B cell (primary cell): ENCODE data around the gene CAPN11. TPM values are rescaled to one million over a fixed set of nuclear protein-coding genes. Genes with fewer than 3 reads are reported as not detected.

Experiments used
- ATAC-seq: fragments of 200-7000 bp; cut with Tn5 transposase; one replicate; pipeline ENCODE4 v1.10.0; 2021; ENCODE audit warnings: low read depth, mild to moderate bottlenecking, moderate number of reproducible peaks, moderate library complexity
- CTCF ChIA-PET: fragments of 350-600 bp; sonication (Branson Sonifier 250); formaldehyde crosslinking; loops from one replicate; lab custom pipeline; 2021; ENCODE audit warnings: antibody characterized with exemption, inconsistent platforms; lab: Charles Lee
- POLR2A ChIA-PET: fragments of 350-600 bp; sonication (Branson Sonifier 250); formaldehyde crosslinking; loops from one replicate; lab custom pipeline; 2021; ENCODE audit warnings: antibody characterized with exemption; lab: Charles Lee
- DNase-seq: peaks from one replicate; pipeline ENCODE4 v3.0.0; 2013
- H2AFZ ChIP-seq: 2 replicates; pipeline ENCODE4 v1.6.1; 2012; ENCODE audit warnings: mild to moderate bottlenecking, low read depth, low read length; ENCODE audit not compliant: insufficient read depth, poor library complexity, severe bottlenecking
- H3K27ac ChIP-seq, 2 donors: 1 replicate in 1 of 2; 2 replicates in 1 of 2; pipeline ENCODE4 v1.5.1; 2012 to 2013; ENCODE audit warnings: low read length in 2 of 2, mild to moderate bottlenecking in 2 of 2, moderate library complexity in 1 of 2
- H3K27me3 ChIP-seq, 4 experiments: fragments of 200-600 bp in 1 of 4; sonication (generic) in 1 of 4; replicated peaks in 1 of 4; 1 replicate in 2 of 4; 2 replicates in 2 of 4; pipeline versions ENCODE4 v1.6.1 to v1.7.0; 2013 to 2016; ENCODE audit warnings: low read length in 3 of 4, mild to moderate bottlenecking in 2 of 4, mixed read lengths in 1 of 4, moderate library complexity in 1 of 4; ENCODE audit not compliant: insufficient read depth in 4 of 4, control insufficient read depth in 3 of 4; ENCODE audit errors: control extremely low read depth in 1 of 4
- H3K36me3 ChIP-seq, 2 experiments: replicated peaks in 1 of 2; 1 replicate in 1 of 2; 2 replicates in 1 of 2; pipeline versions ENCODE4 v1.6.1 to v1.7.1; 2013; ENCODE audit warnings: low read length in 1 of 2; ENCODE audit not compliant: insufficient read depth in 2 of 2, control insufficient read depth in 1 of 2; ENCODE audit errors: control extremely low read depth in 1 of 2, extremely low read depth in 1 of 2
- H3K4me1 ChIP-seq, 2 donors: fragments of 200-600 bp in 1 of 2; sonication (generic) in 1 of 2; 1 replicate in 1 of 2; 2 replicates in 1 of 2; pipeline versions ENCODE4 v1.5.1 to v1.6.1; 2013 to 2017; ENCODE audit warnings: low read length in 2 of 2; ENCODE audit not compliant: control insufficient read depth in 2 of 2, insufficient read depth in 2 of 2
- H3K4me2 ChIP-seq: replicated peaks from 2 replicates; pipeline ENCODE3; 2012; ENCODE audit warnings: mild to moderate bottlenecking, low read depth, low read length; ENCODE audit not compliant: poor library complexity, severe bottlenecking
- H3K4me3 ChIP-seq, 5 experiments: fragments of 200-600 bp in 1 of 5; sonication (generic) in 1 of 5; 1 replicate in 3 of 5; 2 replicates in 2 of 5; pipeline versions ENCODE4 v1.5.1 to v1.7.0; 2011 to 2016; ENCODE audit warnings: low read length in 4 of 5, mild to moderate bottlenecking in 4 of 5, low read depth in 2 of 5, control low read depth in 1 of 5, moderate library complexity in 1 of 5; ENCODE audit not compliant: insufficient read depth in 1 of 5; ENCODE audit errors: control extremely low read depth in 1 of 5, extremely low read depth in 1 of 5
- H3K79me2 ChIP-seq: fragments of 200-600 bp; sonication (generic); one replicate; pipeline ENCODE4 v1.6.0; 2016; ENCODE audit warnings: low read length; ENCODE audit not compliant: control insufficient read depth, insufficient read depth
- H3K9ac ChIP-seq: fragments of 200-600 bp; sonication (generic); 2 replicates; pipeline ENCODE4 v1.6.1; 2017; ENCODE audit warnings: mild to moderate bottlenecking, low read length, moderate library complexity
- H3K9me3 ChIP-seq, 3 donors: one replicate each; pipeline versions ENCODE4 v1.6.1 to v1.7.1; 2013; ENCODE audit warnings: low read length in 2 of 3; ENCODE audit not compliant: control insufficient read depth in 2 of 3, insufficient read depth in 1 of 3; ENCODE audit errors: control extremely low read depth in 1 of 3
- H4K20me1 ChIP-seq: 2 replicates; pipeline ENCODE4 v1.6.0; 2012; ENCODE audit warnings: mild to moderate bottlenecking, low read length; ENCODE audit not compliant: insufficient read depth, control insufficient read depth, poor library complexity, severe bottlenecking
- H3K27ac Mint-ChIP-seq: one replicate; pipeline ENCODE4 v1.8.0; 2021; ENCODE audit warnings: mixed read lengths
- H3K27me3 Mint-ChIP-seq: one replicate; pipeline ENCODE4 v1.8.0; 2021; ENCODE audit warnings: mixed read lengths
- H3K4me1 Mint-ChIP-seq: one replicate; pipeline ENCODE4 v1.8.0; 2021; ENCODE audit warnings: mixed read lengths
- H3K4me3 Mint-ChIP-seq: one replicate; pipeline ENCODE4 v1.8.0; 2021; ENCODE audit warnings: mixed read lengths
- H3K9me3 Mint-ChIP-seq: one replicate; pipeline ENCODE4 v1.8.0; 2022; ENCODE audit warnings: mixed read lengths; ENCODE audit not compliant: insufficient read depth
- EZH2 ChIP-seq: IDR thresholded peaks from 2 replicates; pipeline ENCODE4 v1.6.1; 2012; ENCODE audit warnings: borderline replicate concordance, low read depth, mild to moderate bottlenecking, moderate library complexity, low read length; ENCODE audit not compliant: insufficient read depth, poor library complexity, severe bottlenecking
- WGBS: methylation state at CpG from one replicate; pipeline ENCODE4 v1.1.5; 2013; ENCODE audit warnings: missing lambda C conversion rate; ENCODE audit not compliant: insufficient coverage; 5-methylcytosine and 5-hydroxymethylcytosine counted together
- intact Hi-C: fragments of 100-400 bp; cut with micrococcal nuclease; formaldehyde crosslinking; loops from one replicate; pipeline ENCODE4 v1.10.0; 2022
- polyA plus RNA-seq: library from polyadenylated mRNA; depleted of rRNA; stranded (reverse); fragments of >200 nt; gene quantifications from 2 replicates; pipeline ENCODE4 v1.2.3, GENCODE V29; 2012
- total RNA-seq, 2 donors: library from RNA; stranded (reverse); fragments of 120-200 nt in 1 of 2; gene quantifications; 1 replicate in 1 of 2; 2 replicates in 1 of 2; pipeline versions ENCODE4 v1.2.3 to v1.2.4, GENCODE V29; 2013 to 2022
- TF ChIP-seq, protein P1 (sequence below): fragments of 200-600 bp; IDR thresholded peaks from one replicate; pipeline ENCODE4 v1.8.0; 2022; ENCODE audit warnings: antibody characterized with exemption, mild to moderate bottlenecking

Gene CAPN11
- total and polyA plus RNA-seq, 2 donors (not counting 1 experiment from before 2014, with no cell fraction given): not detected

DNA sequence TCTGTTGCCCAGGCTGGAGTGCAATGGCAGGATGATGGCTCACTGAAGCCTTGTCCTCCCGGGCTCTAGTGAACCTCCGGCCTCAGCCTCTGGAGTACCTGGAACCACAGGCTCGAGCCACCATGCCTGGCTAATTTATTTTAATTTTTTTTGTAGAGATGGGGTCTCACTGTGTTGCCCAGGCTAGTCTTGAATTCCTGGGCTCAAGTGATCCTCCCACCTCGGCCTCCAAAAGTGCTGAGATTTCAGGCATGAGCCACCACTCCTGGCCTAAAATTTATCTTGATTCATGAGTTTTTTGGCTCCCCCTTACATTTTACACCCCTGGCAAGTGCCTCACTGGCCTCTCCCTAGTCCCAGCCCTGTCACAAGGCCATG, 62.3 kb downstream of the CAPN11 start:
- peaks cover 26 to 45% of the 10 kb centered on the region in 2 donors for H3K4me1 ChIP-seq
- intact Hi-C loops: loop anchor here (1.0 to 5.0 kb wide), 4 partner anchors 44 to 166 kb away; partner anchors contain the start of genes CDC5L and NFKBIE
- Mint-ChIP-seq H3K27ac (peak overlapping the region; percentile 13), H3K4me3 (peak overlapping the region; percentile 58), H3K27me3 (no peaks in the 10 kb centered on the region), H3K4me1 (peaks cover 41% of the 10 kb centered on the region), H3K9me3 (no peaks in the 10 kb centered on the region)
- POLR2A ChIA-PET: interaction anchor here (0.6 to 2.4 kb wide), 2 partner anchors 25 to 166 kb away, joined by 5 to 11 read pairs; partner anchors contain the start of genes CDC5L and HSP90AB1
- no peak overlapping the region for H2AFZ ChIP-seq
- H3K36me3 ChIP-seq: no peaks in the 10 kb centered on the region
- H3K27ac ChIP-seq: no peak overlapping the region
- no peaks in the 10 kb centered on the region for H3K79me2 ChIP-seq
- 92% methylated on average over 1 of the region's 4 CpGs for WGBS
- no peaks in the 10 kb centered on the region for H4K20me1 ChIP-seq
- no peaks in the 10 kb centered on the region for H3K9me3 ChIP-seq
- CTCF ChIA-PET: interaction anchor here (0.6 to 2.0 kb wide), 11 partner anchors 14 to 92 kb away, joined by 3 to 6 read pairs (median 3); partner anchors contain the start of gene AARS2
- H3K27me3 ChIP-seq: peaks cover 0 to 2% (median 0%) of the 10 kb centered on the region in 4 experiments
- DNase-seq (no peak), ATAC-seq (no peak)
- H3K4me2 ChIP-seq: no peak overlapping the region
- no peak overlapping the region for H3K9ac ChIP-seq
- H3K4me3 ChIP-seq: no peak overlapping the region
- TF ChIP-seq EZH2: no peak
- TF ChIP-seq, protein P1, sequence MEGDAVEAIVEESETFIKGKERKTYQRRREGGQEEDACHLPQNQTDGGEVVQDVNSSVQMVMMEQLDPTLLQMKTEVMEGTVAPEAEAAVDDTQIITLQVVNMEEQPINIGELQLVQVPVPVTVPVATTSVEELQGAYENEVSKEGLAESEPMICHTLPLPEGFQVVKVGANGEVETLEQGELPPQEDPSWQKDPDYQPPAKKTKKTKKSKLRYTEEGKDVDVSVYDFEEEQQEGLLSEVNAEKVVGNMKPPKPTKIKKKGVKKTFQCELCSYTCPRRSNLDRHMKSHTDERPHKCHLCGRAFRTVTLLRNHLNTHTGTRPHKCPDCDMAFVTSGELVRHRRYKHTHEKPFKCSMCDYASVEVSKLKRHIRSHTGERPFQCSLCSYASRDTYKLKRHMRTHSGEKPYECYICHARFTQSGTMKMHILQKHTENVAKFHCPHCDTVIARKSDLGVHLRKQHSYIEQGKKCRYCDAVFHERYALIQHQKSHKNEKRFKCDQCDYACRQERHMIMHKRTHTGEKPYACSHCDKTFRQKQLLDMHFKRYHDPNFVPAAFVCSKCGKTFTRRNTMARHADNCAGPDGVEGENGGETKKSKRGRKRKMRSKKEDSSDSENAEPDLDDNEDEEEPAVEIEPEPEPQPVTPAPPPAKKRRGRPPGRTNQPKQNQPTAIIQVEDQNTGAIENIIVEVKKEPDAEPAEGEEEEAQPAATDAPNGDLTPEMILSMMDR: no peak

DNA sequence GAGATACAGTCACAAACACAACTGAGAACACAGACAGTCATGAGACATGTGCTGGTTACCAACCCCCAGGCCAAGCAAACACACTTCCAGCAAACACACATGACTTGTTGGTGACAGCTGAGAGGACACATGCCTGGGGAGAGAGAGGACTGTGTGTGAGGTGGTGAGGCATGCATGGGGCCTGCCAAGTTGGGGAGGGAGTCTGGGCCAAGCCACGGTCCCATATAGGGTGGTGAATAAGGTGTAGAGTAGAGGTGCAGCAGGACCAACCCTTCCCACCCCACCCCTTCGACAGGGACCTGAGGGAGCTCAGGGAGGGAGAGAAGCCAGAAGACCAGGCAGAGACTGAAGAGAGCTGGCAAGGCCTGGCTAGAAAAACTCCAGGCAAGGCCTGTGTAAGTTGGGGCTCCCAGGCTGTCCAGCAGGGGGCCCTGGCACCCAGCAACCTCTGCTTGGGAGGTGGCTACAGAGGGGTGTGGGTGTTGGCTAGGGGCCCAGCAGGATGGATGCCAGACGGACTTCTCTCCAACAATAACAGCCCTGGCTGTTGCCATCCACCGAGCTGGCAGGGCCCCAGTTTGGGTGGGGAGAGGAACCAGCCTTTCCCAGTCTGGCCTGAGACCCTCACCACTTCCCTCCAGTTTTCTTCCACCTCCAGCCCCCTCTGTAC, 62.8 kb downstream of the CAPN11 start:
- TF ChIP-seq, protein P1: peak; percentile 80
- TF ChIP-seq EZH2: no peak
- H3K9me3 ChIP-seq: no peaks in the 10 kb centered on the region
- H3K9me3 Mint-ChIP-seq: no peaks in the 10 kb centered on the region
- peak; percentile 81 for DNase-seq
- intact Hi-C loops: loop anchor here (1.0 to 5.0 kb wide), 4 partner anchors 44 to 166 kb away; partner anchors contain the start of genes CDC5L and NFKBIE
- peak; percentile 40 for ATAC-seq
- no peaks in the 10 kb centered on the region for H3K79me2 ChIP-seq
- peak overlapping the region; percentile 13 for H3K27ac Mint-ChIP-seq
- no peak overlapping the region for H3K4me2 ChIP-seq
- WGBS: 0% methylated on average over 1 of the region's 4 CpGs
- no peak overlapping the region for H2AFZ ChIP-seq
- peaks cover 0 to 2% (median 0%) of the 10 kb centered on the region in 4 experiments for H3K27me3 ChIP-seq
- H3K27me3 Mint-ChIP-seq: no peaks in the 10 kb centered on the region
- CTCF ChIA-PET: interaction anchor here (0.7 to 2.0 kb wide), 10 partner anchors 16 to 92 kb away, joined by 3 to 6 read pairs (median 4); partner anchors contain the start of gene AARS2
- H3K27ac ChIP-seq: no peak overlapping the region
- H4K20me1 ChIP-seq: no peaks in the 10 kb centered on the region
- peaks cover 41% of the 10 kb centered on the region for H3K4me1 Mint-ChIP-seq
- H3K9ac ChIP-seq: no peak overlapping the region
- H3K36me3 ChIP-seq: no peaks in the 10 kb centered on the region
- POLR2A ChIA-PET: interaction anchor here (0.6 to 5.0 kb wide), 2 partner anchors 24 to 28 kb away, joined by 4 to 52 read pairs; partner anchors contain the start of gene HSP90AB1
- H3K4me3 Mint-ChIP-seq: peak overlapping the region; percentile 58
- H3K4me3 ChIP-seq: no peak overlapping the region
- H3K4me1 ChIP-seq: peaks cover 26 to 45% of the 10 kb centered on the region in 2 donors
